ENCODE measurements around the gene CATSPERZ. TPM values are rescaled to one million over a fixed set of nuclear protein-coding genes. Genes with fewer than 3 reads are reported as not detected.

The CATSPERZ gene
- total and polyA plus RNA-seq, 9 of the 15 experiments (the other 6 are each of a cell fraction or from before 2014, with no cell fraction given): 0.86 to 8.5 (median 3.5) TPM

DNA sequence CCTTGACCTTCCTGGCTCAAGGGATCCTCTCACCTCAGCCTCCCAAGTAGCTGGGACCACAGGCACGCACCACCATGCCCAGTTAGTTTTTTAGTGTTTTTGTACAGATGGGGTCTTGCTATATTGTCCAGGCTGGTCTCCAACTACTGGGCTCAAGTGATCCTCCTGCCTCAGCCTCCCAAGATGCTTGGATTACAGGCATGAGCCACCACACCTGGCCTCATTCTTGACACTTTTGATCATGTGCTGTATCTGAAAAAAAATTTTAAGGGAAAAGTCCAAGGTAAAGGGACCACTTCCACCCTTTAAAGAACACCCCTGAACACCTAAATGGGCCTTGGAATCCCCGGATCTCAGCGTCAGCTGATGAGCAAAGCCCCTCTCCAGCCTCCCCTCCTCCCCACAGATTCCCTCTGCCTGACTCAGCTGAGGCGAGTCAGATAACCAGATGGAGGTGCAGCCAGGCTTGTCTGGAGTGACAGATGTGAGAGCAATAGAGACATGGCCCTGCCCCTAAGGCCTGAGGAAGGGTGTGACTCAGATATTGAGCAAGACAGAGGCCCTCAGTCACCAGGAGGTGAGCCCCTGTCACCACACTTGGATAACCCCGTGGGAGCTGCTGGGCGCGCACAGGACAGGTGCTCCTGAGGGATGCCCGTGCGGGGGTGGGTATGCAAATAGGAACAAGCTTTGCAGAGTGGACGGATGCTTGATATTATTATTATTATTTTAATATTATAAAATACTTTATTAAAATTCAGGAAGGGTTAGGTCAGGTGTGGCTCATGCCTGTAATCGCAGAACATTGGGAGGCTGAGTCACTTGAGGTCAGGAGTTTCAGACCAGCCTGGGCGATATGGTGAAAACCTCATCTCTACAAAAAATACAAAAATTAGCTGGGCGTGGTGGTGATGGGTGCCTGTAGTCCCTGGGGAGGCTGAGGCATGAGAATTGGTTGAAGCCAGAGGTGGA, 34.9 kb downstream of the CATSPERZ start (continued):
- TF ChIP-seq ZBTB49 (CRISPR knock-in tag; IDR thresholded peaks at IDR 0.05; ENCODE audit: borderline replicate concordance): no peak
- no peak for TF ChIP-seq IRF2 (CRISPR knock-in tag; IDR thresholded peaks at IDR 0.05)
- TF ChIP-seq SNAPC5 (CRISPR knock-in tag; IDR thresholded peaks at IDR 0.05): no peak
- peak; percentile 100 for TF ChIP-seq FOSL1 (tag; conservative IDR thresholded peaks at IDR 0.05)
- TF ChIP-seq THAP7 (CRISPR knock-in tag; IDR thresholded peaks at IDR 0.05): no peak
- no peak for TF ChIP-seq SRSF7 (optimal IDR thresholded peaks at IDR 0.05; ENCODE audit: low read depth, low read length)
- peak; percentile 67; the same call in 1 of the 2 replicates for TF ChIP-seq L3MBTL2 (IDR thresholded peaks at IDR 0.05)
- no peak for TF ChIP-seq ZNF124 (CRISPR knock-in tag; IDR thresholded peaks at IDR 0.05)
- TF ChIP-seq WHSC1 (IDR thresholded peaks at IDR 0.05; ENCODE audit: low read length): no peak
- peak; percentile 68; the same call in 1 of the 2 replicates for TF ChIP-seq PTBP1 (IDR thresholded peaks at IDR 0.05; ENCODE audit: low read depth, low read length)
- TF ChIP-seq ZNF354B (CRISPR knock-in tag; IDR thresholded peaks at IDR 0.05): no peak
- TF ChIP-seq CREB5 (CRISPR knock-in tag; IDR thresholded peaks at IDR 0.05): no peak
- no peak for TF ChIP-seq ZNF140 (CRISPR knock-in tag; IDR thresholded peaks at IDR 0.05)
- no peak for TF ChIP-seq SETDB1 (IDR thresholded peaks at IDR 0.05; ENCODE audit: low read length)
- TF ChIP-seq, protein P1, sequence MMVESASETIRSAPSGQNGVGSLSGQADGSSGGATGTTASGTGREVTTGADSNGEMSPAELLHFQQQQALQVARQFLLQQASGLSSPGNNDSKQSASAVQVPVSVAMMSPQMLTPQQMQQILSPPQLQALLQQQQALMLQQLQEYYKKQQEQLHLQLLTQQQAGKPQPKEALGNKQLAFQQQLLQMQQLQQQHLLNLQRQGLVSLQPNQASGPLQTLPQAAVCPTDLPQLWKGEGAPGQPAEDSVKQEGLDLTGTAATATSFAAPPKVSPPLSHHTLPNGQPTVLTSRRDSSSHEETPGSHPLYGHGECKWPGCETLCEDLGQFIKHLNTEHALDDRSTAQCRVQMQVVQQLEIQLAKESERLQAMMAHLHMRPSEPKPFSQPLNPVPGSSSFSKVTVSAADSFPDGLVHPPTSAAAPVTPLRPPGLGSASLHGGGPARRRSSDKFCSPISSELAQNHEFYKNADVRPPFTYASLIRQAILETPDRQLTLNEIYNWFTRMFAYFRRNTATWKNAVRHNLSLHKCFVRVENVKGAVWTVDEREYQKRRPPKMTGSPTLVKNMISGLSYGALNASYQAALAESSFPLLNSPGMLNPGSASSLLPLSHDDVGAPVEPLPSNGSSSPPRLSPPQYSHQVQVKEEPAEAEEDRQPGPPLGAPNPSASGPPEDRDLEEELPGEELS (CRISPR knock-in tag; IDR thresholded peaks at IDR 0.05; ENCODE audit: borderline replicate concordance): no peak
- TF ChIP-seq SRSF9 (IDR thresholded peaks at IDR 0.05; ENCODE audit: borderline replicate concordance, low read depth, low read length): no peak
- no peak for TF ChIP-seq MYBL2 (IDR thresholded peaks at IDR 0.05; ENCODE audit: low read depth)
- TF ChIP-seq MYBL2 (CRISPR knock-in tag; IDR thresholded peaks at IDR 0.05; ENCODE audit: borderline replicate concordance): no peak
- TF ChIP-seq HEY1 (CRISPR knock-in tag; IDR thresholded peaks at IDR 0.05; ENCODE audit: borderline replicate concordance): no peak
- TF ChIP-seq SMARCE1 (IDR thresholded peaks at IDR 0.05): peak; percentile 99
- peak; percentile 96 for TF ChIP-seq HDAC3 (IDR thresholded peaks at IDR 0.05; ENCODE audit: borderline replicate concordance, partially characterized antibody)
- no peak for TF ChIP-seq CCAR2 (IDR thresholded peaks at IDR 0.05; ENCODE audit: low read depth, low read length)
